KMS-11 (cell line): ENCODE results near the gene WNT2B.

ENCODE experiments used
- H2AFZ ChIP-seq: fragments of 200-600 bp; sonication (generic); 2 replicates; pipeline ENCODE4 v1.6.1; 2016; ENCODE audit warnings: antibody characterized with exemption, mixed run types, low read depth
- H3K27ac ChIP-seq: fragments of 200-600 bp; sonication (generic); 2 replicates; pipeline ENCODE4 v1.6.1; 2016; ENCODE audit warnings: mild to moderate bottlenecking, mixed run types
- H3K27me3 ChIP-seq: fragments of 200-600 bp; sonication (generic); 2 replicates; pipeline ENCODE4 v1.6.1; 2017; ENCODE audit warnings: mild to moderate bottlenecking, low read depth, mixed run types, moderate library complexity; ENCODE audit not compliant: insufficient read depth
- H3K36me3 ChIP-seq: fragments of 200-600 bp; sonication (generic); 2 replicates; pipeline ENCODE4 v1.6.1; 2017; ENCODE audit warnings: mild to moderate bottlenecking, mixed run types; ENCODE audit not compliant: insufficient read depth
- H3K4me1 ChIP-seq: fragments of 200-600 bp; sonication (generic); 2 replicates; pipeline ENCODE4 v1.6.1; 2016; ENCODE audit warnings: mild to moderate bottlenecking, low read depth, mixed run types; ENCODE audit not compliant: poor library complexity, severe bottlenecking
- H3K4me2 ChIP-seq: fragments of 200-600 bp; sonication (generic); 2 replicates; pipeline ENCODE4 v1.7.0; 2016; ENCODE audit warnings: mild to moderate bottlenecking, mixed run types
- H3K4me3 ChIP-seq: fragments of 200-600 bp; sonication (generic); IDR thresholded peaks from 2 replicates; pipeline ENCODE4 v1.6.1; 2017; ENCODE audit warnings: low read depth, low read length, mixed read lengths; ENCODE audit not compliant: insufficient read depth
- H3K79me2 ChIP-seq: fragments of 200-600 bp; sonication (generic); 2 replicates; pipeline ENCODE4 v1.6.1; 2016; ENCODE audit warnings: low read depth, mixed run types; ENCODE audit not compliant: insufficient read depth
- H3K9ac ChIP-seq: fragments of 200-600 bp; sonication (generic); 2 replicates; pipeline ENCODE4 v1.6.1; 2016; ENCODE audit warnings: mild to moderate bottlenecking, mixed run types
- H4K20me1 ChIP-seq: fragments of 200-600 bp; sonication (generic); 2 replicates; pipeline ENCODE4 v1.6.1; 2016; ENCODE audit warnings: mild to moderate bottlenecking, mixed run types; ENCODE audit not compliant: insufficient read depth
- TF ChIP-seq, protein P1 (sequence below): fragments of 200-600 bp; sonication (generic); conservative IDR thresholded peaks from 2 replicates; pipeline ENCODE4 v1.6.1; 2017; ENCODE audit warnings: low read depth, mild to moderate bottlenecking, antibody characterized with exemption, low read length, moderate library complexity, mixed read lengths

WNT2B gene

DNA sequence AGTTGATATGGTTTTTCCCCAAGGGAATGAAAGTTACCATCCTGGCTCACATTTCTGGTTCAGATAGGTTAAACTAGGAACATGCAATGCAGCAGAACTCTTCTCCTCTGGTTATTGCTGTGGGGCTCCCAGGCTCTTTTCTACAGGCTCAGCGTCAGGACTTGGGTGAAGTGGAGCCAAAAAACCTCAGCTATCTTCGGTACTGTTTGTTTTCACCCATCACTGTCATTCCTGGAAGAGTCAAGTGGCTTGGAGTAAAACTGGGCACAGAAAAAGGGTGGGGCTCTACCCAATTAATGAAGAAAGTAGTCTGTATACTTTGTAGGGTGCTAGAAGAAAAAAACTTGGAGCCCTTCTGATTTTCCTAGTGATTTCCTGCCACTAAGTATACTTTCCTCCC, 9.4 kb downstream of the WNT2B start:
- TF ChIP-seq, protein P1, sequence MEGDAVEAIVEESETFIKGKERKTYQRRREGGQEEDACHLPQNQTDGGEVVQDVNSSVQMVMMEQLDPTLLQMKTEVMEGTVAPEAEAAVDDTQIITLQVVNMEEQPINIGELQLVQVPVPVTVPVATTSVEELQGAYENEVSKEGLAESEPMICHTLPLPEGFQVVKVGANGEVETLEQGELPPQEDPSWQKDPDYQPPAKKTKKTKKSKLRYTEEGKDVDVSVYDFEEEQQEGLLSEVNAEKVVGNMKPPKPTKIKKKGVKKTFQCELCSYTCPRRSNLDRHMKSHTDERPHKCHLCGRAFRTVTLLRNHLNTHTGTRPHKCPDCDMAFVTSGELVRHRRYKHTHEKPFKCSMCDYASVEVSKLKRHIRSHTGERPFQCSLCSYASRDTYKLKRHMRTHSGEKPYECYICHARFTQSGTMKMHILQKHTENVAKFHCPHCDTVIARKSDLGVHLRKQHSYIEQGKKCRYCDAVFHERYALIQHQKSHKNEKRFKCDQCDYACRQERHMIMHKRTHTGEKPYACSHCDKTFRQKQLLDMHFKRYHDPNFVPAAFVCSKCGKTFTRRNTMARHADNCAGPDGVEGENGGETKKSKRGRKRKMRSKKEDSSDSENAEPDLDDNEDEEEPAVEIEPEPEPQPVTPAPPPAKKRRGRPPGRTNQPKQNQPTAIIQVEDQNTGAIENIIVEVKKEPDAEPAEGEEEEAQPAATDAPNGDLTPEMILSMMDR, result no peak
- Histone ChIP-seq H3K4me2 (no peak overlapping the region), H3K9ac (no peak overlapping the region), H3K27ac (no peak overlapping the region), H3K4me3 (no peak overlapping the region), H3K79me2 (no peaks in the 10 kb centered on the region), H2AFZ (no peak overlapping the region), H4K20me1 (no peaks in the 10 kb centered on the region), H3K36me3 (no peaks in the 10 kb centered on the region), H3K27me3 (no peaks in the 10 kb centered on the region), H3K4me1 (no peaks in the 10 kb centered on the region)

DNA sequence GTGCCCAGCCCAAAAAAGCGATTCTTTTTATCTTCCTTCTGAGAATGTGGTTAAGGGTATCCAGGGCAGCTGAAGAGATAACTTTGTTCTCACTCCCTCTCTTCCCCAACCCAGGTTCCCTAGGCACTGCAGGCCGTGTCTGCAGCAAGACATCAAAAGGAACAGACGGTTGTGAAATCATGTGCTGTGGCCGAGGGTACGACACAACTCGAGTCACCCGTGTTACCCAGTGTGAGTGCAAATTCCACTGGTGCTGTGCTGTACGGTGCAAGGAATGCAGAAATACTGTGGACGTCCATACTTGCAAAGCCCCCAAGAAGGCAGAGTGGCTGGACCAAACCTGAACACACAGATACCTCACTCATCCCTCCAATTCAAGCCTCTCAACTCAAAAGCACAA, 11.4 kb downstream of the WNT2B start:
- Histone ChIP-seq H3K4me2 (no peak overlapping the region), H3K4me1 (no peaks in the 10 kb centered on the region)

DNA sequence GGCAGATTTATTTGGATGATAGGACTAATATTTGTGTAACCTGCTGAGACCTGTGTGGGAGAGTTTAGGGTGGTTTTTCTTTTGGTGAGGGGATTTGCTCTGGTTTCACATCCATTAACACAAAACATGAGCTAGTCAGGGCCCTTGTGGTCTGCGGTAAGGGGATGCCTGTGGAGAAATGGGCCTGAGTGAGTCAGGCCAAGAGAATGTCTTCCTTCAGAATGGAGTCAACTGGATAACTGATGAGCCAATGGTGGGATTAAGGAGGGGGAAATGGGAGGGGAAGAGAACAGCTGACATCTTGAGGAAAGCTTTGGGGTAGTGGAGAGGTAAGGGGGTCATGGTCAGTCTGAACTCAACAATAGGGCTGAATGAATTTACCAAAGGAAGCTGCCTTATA, 13.9 kb downstream of the WNT2B start:
- no peaks in the 10 kb centered on the region for H3K27me3 ChIP-seq
- H3K27ac ChIP-seq, result no peak overlapping the region
- H2AFZ ChIP-seq, result no peak overlapping the region
- H3K79me2 ChIP-seq, result no peaks in the 10 kb centered on the region
- H3K9ac ChIP-seq, result no peak overlapping the region
- H3K4me1 ChIP-seq, result no peaks in the 10 kb centered on the region
- no peak overlapping the region for H3K4me3 ChIP-seq
- H3K4me2 ChIP-seq, result no peak overlapping the region
- no peaks in the 10 kb centered on the region for H3K36me3 ChIP-seq
- H4K20me1 ChIP-seq, result no peaks in the 10 kb centered on the region
- TF ChIP-seq, protein P1, result no peak

More for the DNA sequence above, 11.4 kb downstream of the WNT2B start:
- no peaks in the 10 kb centered on the region for H3K36me3 ChIP-seq
- H4K20me1 ChIP-seq, result no peaks in the 10 kb centered on the region
- H3K9ac ChIP-seq, result no peak overlapping the region
- H3K27me3 ChIP-seq, result no peaks in the 10 kb centered on the region
- TF ChIP-seq, protein P1, result no peak
- no peak overlapping the region for H2AFZ ChIP-seq
- no peak overlapping the region for H3K4me3 ChIP-seq
- no peaks in the 10 kb centered on the region for H3K79me2 ChIP-seq
- no peak overlapping the region for H3K27ac ChIP-seq

DNA sequence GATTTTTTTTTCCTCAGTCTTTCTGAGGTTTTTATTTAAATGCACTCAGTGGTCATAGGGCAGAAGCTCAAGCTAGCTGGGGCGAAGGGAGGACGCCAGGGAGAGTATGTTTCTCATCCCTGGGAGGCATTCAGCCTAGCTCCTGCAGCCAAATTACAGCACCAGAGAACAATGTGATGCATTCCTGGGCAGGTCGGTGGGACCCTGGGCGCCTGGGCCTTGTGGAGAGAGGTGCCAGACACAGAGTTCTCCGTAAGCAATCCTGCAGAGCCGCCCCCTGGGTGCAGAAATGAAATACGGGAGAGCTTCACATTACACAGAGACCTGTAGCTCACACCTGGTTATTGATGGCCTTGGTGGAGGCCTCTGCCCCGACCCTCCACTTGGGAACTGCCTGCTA, 15.5 kb downstream of the WNT2B start:
- TF ChIP-seq, protein P1, result no peak
- H2AFZ ChIP-seq, result no peak overlapping the region
- H3K4me2 ChIP-seq, result no peak overlapping the region
- H3K4me3 ChIP-seq, result no peak overlapping the region
- H3K9ac ChIP-seq, result no peak overlapping the region
- H4K20me1 ChIP-seq, result no peaks in the 10 kb centered on the region
- no peaks in the 10 kb centered on the region for H3K4me1 ChIP-seq
- H3K79me2 ChIP-seq, result no peaks in the 10 kb centered on the region
- no peaks in the 10 kb centered on the region for H3K27me3 ChIP-seq
- no peak overlapping the region for H3K27ac ChIP-seq
- no peaks in the 10 kb centered on the region for H3K36me3 ChIP-seq
